ENCODE results near the gene ANKS1B.

ANKS1B gene

GRCh38 chr12:98908866-98909265, 1075.9 kb downstream of the ANKS1B start:
- TF ChIP-seq CTCF (IDR thresholded peaks at IDR 0.05), result no peak

GRCh38 chr12:98903875-98904274, 1080.9 kb downstream of the ANKS1B start:
- no peak for TF ChIP-seq CTCF (IDR thresholded peaks at IDR 0.05)

GRCh38 chr12:98901189-98901588, 1083.5 kb downstream of the ANKS1B start:
- TF ChIP-seq CTCF (IDR thresholded peaks at IDR 0.05), result no peak

GRCh38 chr12:98896938-98897337, 1087.8 kb downstream of the ANKS1B start:
- no peak for TF ChIP-seq CTCF (IDR thresholded peaks at IDR 0.05)

GRCh38 chr12:98895086-98895651, 1089.6 kb downstream of the ANKS1B start:
- TF ChIP-seq CTCF (IDR thresholded peaks at IDR 0.05), result no peak

- no peak for TF ChIP-seq CTCF (IDR thresholded peaks at IDR 0.05)
These were observed 1090.2 kb downstream of the ANKS1B start for GRCh38 chr12:98894412-98895085.

GRCh38 chr12:98893675-98894411, 1090.9 kb downstream of the ANKS1B start:
- TF ChIP-seq CTCF (IDR thresholded peaks at IDR 0.05), result no peak
